GM12875 (cell line): Measurements from ENCODE around the gene MAGEA8.
"Not testable (repeated sequence)": the region's sequence is repeated elsewhere in the genome, so short reads cannot be mapped to it uniquely, and the experiment has no call there.

Experiments
- H3K4me3 ChIP-seq: one replicate; pipeline ENCODE4 v1.5.1; 2011; ENCODE audit warnings: low read depth, low read length, control low read depth
- TF ChIP-seq, protein P1 (sequence below): IDR thresholded peaks from 2 replicates; pipeline ENCODE4 v1.5.1; 2011; ENCODE audit warnings: low read depth, mild to moderate bottlenecking, control low read depth, inconsistent platforms, low read length, moderate library complexity, borderline replicate concordance; ENCODE audit not compliant: insufficient read depth

The MAGEA8 gene

GRCh38 chrX:149881081-149881711, at the start of gene MAGEA8:
Gene MAGEA8 (plus strand): TSS chrX:149881183. CDS start chrX:149884273, 3,090 bp downstream.
- TF ChIP-seq, protein P1, sequence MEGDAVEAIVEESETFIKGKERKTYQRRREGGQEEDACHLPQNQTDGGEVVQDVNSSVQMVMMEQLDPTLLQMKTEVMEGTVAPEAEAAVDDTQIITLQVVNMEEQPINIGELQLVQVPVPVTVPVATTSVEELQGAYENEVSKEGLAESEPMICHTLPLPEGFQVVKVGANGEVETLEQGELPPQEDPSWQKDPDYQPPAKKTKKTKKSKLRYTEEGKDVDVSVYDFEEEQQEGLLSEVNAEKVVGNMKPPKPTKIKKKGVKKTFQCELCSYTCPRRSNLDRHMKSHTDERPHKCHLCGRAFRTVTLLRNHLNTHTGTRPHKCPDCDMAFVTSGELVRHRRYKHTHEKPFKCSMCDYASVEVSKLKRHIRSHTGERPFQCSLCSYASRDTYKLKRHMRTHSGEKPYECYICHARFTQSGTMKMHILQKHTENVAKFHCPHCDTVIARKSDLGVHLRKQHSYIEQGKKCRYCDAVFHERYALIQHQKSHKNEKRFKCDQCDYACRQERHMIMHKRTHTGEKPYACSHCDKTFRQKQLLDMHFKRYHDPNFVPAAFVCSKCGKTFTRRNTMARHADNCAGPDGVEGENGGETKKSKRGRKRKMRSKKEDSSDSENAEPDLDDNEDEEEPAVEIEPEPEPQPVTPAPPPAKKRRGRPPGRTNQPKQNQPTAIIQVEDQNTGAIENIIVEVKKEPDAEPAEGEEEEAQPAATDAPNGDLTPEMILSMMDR, result peak; percentile 32; the same call in 1 of the 2 replicates
- no peak within 1 kb of the TSS for H3K4me3 ChIP-seq

GRCh38 chrX:149831473-149831872, 49.5 kb upstream of the MAGEA8 start:
- TF ChIP-seq, protein P1, result no peak
- no peak overlapping the region for H3K4me3 ChIP-seq

- not testable (repeated sequence) for H3K4me3 ChIP-seq
Observed at GRCh38 chrX:149836728-149837127, 44.3 kb upstream of the MAGEA8 start.

DNA sequence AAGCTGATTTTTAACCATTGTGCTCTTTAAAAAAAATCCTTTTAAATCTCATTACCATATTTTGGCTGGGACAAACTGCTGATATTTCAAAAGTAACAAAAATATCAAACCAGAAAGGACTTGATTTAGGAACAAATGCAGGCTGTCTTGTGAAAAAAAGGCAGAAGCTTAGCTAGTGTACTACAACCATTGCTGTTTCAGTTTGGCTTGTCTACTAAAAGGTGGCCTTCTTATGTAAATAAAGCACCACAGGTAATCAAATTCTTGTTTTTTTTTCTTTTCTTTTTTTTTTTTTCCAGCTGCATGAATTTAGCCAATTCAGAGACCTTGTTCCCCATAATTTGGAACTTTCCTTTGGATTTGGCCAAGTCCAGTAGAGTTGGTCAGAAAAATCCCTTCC, 43.8 kb upstream of the MAGEA8 start:
- no peak overlapping the region for H3K4me3 ChIP-seq
- TF ChIP-seq, protein P1, result no peak

- no peak overlapping the region for H3K4me3 ChIP-seq
- TF ChIP-seq, protein P1, result no peak
Observed at GRCh38 chrX:149837639-149838038, 43.3 kb upstream of the MAGEA8 start.

- no peak overlapping the region for H3K4me3 ChIP-seq
- TF ChIP-seq, protein P1, result no peak
Observed at GRCh38 chrX:149841929-149842328, 39.1 kb upstream of the MAGEA8 start.

DNA sequence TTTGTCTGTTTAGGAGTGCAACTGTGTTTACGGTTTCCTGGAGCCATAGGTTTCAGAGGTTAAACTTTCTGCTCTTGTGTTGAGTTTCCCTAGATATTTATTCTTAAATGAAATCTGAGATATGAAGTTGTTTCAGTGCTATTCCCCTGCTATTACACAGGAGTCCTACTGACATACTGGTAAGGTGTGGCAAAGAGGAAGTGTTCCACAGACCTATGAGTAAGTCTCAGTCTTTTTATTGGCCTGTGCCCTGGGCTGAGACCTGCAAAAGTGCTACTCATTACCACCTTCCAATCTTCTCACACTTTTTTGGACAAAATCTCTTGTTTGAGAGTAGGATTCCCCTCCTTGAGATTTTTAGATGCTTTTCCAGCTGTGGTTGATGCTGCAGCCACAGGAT, 35.6 kb upstream of the MAGEA8 start:
- TF ChIP-seq, protein P1, result no peak
- no peak overlapping the region for H3K4me3 ChIP-seq
